K562 (cell line): ENCODE results near the gene HEXD. TPM values are rescaled to one million over a fixed set of nuclear protein-coding genes. Genes with fewer than 3 reads are reported as not detected.

Experiments
- GABPA ChIP-seq: fragments of 200-800 bp; sonication (Bioruptor generic); conservative IDR thresholded peaks from 2 replicates; pipeline ENCODE4 v1.6.1; 2016; ENCODE audit warnings: low read depth, missing genetic modification characterization, missing compliant biosample characterization
- GATAD2A ChIP-seq: fragments of 450-650 bp; IDR thresholded peaks from 2 replicates; pipeline ENCODE4 v1.6.1; 2017
- HEY1 ChIP-seq: fragments of 250-450 bp; sonication (Bioruptor Pico); IDR thresholded peaks from 2 replicates; pipeline ENCODE4 v1.5.0; 2020; ENCODE audit warnings: mild to moderate bottlenecking, moderate library complexity, borderline replicate concordance
- KLF16 ChIP-seq: IDR thresholded peaks from 2 replicates; pipeline ENCODE4 v1.6.1; 2016; ENCODE audit warnings: antibody characterized with exemption
- MYC ChIP-seq, 2 experiments: fragments of 250-450 bp in 1 of 2; sonication (Bioruptor Pico) in 1 of 2; IDR thresholded peaks; 2 replicates each; pipeline versions ENCODE4 v1.5.1 to v1.6.1; 2012 to 2021; ENCODE audit warnings: low read depth in 2 of 2, borderline replicate concordance in 1 of 2, improper control_type of control experiment in 1 of 2, low read length in 1 of 2, mild to moderate bottlenecking in 1 of 2, moderate library complexity in 1 of 2
- NCOR1 ChIP-seq: fragments of 450-650 bp; IDR thresholded peaks from 2 replicates; pipeline ENCODE4 v1.6.1; 2016; ENCODE audit warnings: mild to moderate bottlenecking, moderate library complexity
- POLR2G ChIP-seq: fragments of 200-400 bp; formaldehyde crosslinking; IDR thresholded peaks from 2 replicates; pipeline ENCODE4 v1.6.1; 2017; ENCODE audit warnings: low read depth, mild to moderate bottlenecking, antibody characterized with exemption, low read length, moderate library complexity
- TAF1 ChIP-seq: IDR thresholded peaks from 2 replicates; pipeline ENCODE4 v1.6.1; 2011; ENCODE audit warnings: mild to moderate bottlenecking, low read length, moderate library complexity; ENCODE audit not compliant: insufficient read depth, control insufficient read depth, severe bottlenecking; ENCODE audit errors: extremely low read depth
- ZBTB2 ChIP-seq: fragments of 450-650 bp; IDR thresholded peaks from 2 replicates; pipeline ENCODE4 v1.6.1; 2016; ENCODE audit warnings: antibody characterized with exemption
- ZNF644 ChIP-seq: fragments of 200-800 bp; sonication (Bioruptor generic); IDR thresholded peaks from 2 replicates; pipeline ENCODE4 v1.6.1; 2016; ENCODE audit warnings: low read depth, missing genetic modification characterization, missing compliant biosample characterization
- ZNF77 ChIP-seq: fragments of 250-450 bp; sonication (Bioruptor Pico); IDR thresholded peaks from 2 replicates; pipeline ENCODE4 v1.5.0; 2020
- polyA plus RNA-seq, 8 experiments: library from polyadenylated mRNA; depleted of rRNA in 4 of 8; stranded (reverse) in 5 of 8; unstranded in 3 of 8; fragments of >200 nt; fragmentation: Nextera tagmentation in 2 of 8; fragmentation: Illumina TruSeq in 1 of 8; extraction: Ambion mirVana in 2 of 8; extraction: Trizol in 1 of 8; gene quantifications; 2 replicates each; pipeline versions ENCODE4 v1.2.1 to v1.2.3, GENCODE V29; 2011 to 2014; ENCODE audit warnings: inconsistent platforms in 1 of 8, missing spikeins in 1 of 8
- total RNA-seq, 7 experiments: library from RNA; depleted of rRNA in 6 of 7; stranded (reverse); fragments of >200 nt in 6 of 7; fragmentation: Illumina TruSeq in 2 of 7; extraction: Trizol in 2 of 7; gene quantifications; 2 replicates each; pipeline versions ENCODE4 v1.2.1 to v1.2.3, GENCODE V29; 2011 to 2021; ENCODE audit warnings: low replicate concordance in 1 of 7
- TF ChIP-seq, protein P1 (sequence below): sonication (generic); formaldehyde crosslinking; IDR thresholded peaks from 2 replicates; pipeline ENCODE4 v1.8.0; 2022; ENCODE audit warnings: missing genetic modification reagents, mild to moderate bottlenecking, moderate library complexity, borderline replicate concordance
- TF ChIP-seq, protein P2 (sequence below): sonication (generic); formaldehyde crosslinking; IDR thresholded peaks from 2 replicates; pipeline ENCODE4 v1.8.0; 2022; ENCODE audit warnings: mild to moderate bottlenecking, low read depth, missing genetic modification reagents
- TF ChIP-seq, protein P3 (sequence below): fragments of 450-650 bp; conservative IDR thresholded peaks from 2 replicates; pipeline ENCODE4 v1.6.1; 2016; ENCODE audit warnings: missing genetic modification characterization, low read depth, mild to moderate bottlenecking, missing compliant biosample characterization, moderate library complexity

The HEXD gene
- total and polyA plus RNA-seq, 9 of the 15 experiments (the other 6 are each of a cell fraction or from before 2014, with no cell fraction given) = 1.0 to 25.3 (median 10.0) TPM

DNA sequence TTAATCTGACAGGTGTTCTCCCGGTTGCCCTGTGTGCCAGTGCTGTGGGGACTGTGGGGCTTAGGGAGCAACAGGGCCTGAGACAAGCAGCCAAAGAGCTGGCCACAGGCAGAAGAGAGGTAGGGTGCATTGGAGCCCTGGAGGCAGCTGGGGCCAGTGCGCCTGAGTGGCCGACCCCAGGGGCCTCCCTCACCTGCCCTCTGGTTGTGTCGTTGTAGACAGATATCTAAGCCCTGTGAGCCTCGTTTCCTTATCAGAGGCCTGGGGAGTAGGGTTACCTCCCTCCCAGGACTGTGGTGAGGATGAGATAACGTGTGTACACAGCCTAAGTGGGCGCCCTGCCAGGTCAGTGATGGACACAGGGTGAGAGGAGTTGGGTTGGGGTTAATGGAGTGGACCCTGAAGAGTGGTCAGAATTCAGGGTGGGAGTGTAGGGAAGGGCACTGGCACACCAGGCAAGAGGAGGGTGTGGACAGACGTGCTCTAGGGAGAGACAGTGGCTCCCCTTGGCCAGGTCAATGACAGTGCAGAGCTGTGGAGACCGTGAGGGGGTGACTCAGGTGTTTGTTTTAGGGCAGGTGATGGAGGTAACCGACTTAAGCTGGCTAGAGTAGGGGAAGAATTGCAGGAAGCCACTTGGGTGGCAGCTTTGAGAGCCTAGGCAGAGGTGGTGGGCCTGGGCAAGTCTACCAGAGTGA lies 43.8 kb downstream of the HEXD start (continued):
- TF ChIP-seq GABPA (tag) (no peak), ZNF644 (tag) (0 out of 2 replicates have a peak, but pooled peaks have one; percentile 59), ZNF77 (CRISPR knock-in tag) (no peak), ZBTB2 (peak; percentile 78), POLR2G (no peak), KLF16 (peak; percentile 98), NCOR1 (peak; percentile 99), HEY1 (no peak), GATAD2A (peak; percentile 89), MYC (IDR thresholded peaks at IDR 0.05; ENCODE audit: low read depth, low read length) (peak; percentile 79), MYC (CRISPR knock-in tag; IDR thresholded peaks at IDR 0.05; ENCODE audit: borderline replicate concordance, low read depth) (peak; percentile 47; the same call in 1 of the 2 replicates), TAF1 (peak; percentile 70)
- TF ChIP-seq, protein P1, sequence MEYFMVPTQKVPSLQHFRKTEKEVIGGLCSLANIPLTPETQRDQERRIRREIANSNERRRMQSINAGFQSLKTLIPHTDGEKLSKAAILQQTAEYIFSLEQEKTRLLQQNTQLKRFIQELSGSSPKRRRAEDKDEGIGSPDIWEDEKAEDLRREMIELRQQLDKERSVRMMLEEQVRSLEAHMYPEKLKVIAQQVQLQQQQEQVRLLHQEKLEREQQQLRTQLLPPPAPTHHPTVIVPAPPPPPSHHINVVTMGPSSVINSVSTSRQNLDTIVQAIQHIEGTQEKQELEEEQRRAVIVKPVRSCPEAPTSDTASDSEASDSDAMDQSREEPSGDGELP = peak; percentile 77; the same call in 1 of the 2 replicates
- TF ChIP-seq, protein P2, sequence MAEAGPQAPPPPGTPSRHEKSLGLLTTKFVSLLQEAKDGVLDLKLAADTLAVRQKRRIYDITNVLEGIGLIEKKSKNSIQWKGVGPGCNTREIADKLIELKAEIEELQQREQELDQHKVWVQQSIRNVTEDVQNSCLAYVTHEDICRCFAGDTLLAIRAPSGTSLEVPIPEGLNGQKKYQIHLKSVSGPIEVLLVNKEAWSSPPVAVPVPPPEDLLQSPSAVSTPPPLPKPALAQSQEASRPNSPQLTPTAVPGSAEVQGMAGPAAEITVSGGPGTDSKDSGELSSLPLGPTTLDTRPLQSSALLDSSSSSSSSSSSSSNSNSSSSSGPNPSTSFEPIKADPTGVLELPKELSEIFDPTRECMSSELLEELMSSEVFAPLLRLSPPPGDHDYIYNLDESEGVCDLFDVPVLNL (CRISPR knock-in tag) = no peak
- TF ChIP-seq, protein P3, sequence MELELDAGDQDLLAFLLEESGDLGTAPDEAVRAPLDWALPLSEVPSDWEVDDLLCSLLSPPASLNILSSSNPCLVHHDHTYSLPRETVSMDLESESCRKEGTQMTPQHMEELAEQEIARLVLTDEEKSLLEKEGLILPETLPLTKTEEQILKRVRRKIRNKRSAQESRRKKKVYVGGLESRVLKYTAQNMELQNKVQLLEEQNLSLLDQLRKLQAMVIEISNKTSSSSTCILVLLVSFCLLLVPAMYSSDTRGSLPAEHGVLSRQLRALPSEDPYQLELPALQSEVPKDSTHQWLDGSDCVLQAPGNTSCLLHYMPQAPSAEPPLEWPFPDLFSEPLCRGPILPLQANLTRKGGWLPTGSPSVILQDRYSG (tag) = no peak; the same call in none of the 2 replicates
